ENCODE results near the gene PHYHIPL.

Gene PHYHIPL

DNA sequence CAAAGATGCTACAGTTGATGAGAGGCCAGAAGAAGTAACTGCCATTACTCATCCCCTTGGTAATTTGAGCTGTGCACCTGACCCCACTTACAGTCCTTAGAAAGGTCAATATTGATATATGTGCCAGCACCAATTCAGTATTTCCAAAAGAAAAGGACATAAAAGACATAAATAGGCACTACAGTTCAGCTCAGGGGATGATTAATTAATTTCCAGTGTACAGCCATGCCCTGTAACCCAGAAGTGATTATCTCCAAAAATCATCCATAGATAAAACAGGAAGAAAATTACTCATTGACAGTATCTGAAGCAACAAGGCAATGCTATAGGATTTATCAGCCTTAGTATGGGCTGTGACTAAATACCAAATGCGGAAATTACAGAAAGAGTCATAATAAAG lies 82.4 kb downstream of the PHYHIPL start:
- DNase-seq: no peak

DNA sequence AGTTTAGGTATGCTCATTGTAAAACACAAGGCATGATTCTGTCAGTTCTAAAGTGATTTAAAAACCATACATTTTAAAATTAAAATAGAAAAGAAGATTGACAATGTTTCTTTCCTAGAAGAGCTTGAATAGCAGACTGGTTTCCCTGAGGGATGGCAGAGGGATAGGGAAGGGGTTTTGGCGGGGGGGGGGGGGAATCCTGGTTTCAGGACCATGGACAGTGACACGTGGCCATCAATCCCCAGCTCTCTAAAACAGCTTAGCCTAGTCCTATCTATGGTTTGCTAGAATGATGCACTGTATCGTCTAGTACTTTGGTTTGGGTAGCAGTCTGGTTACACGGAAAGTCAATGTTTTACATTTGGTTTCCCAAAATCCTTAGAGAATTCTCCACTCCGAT lies 88.7 kb downstream of the PHYHIPL start:
- DNase-seq: no peak

DNA sequence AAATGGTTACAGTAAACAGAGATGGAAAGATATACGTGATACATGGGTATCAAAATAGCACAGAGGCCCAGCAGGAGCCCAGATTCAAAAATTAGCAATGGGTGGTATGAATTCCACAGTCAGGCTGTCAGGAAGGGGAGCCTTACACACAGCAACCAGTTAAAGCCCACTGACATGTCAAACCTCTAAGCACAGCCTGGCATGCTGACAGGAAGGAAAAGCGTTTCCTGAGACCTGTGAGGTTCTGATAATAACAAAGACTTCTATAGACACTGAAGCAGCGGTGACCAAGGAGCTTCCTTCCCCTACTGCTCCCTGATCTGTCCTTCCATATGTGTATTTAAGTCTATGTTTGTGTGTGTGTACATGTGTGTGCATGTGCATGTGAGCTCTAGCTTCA lies 89.9 kb downstream of the PHYHIPL start:
- no peak for DNase-seq

DNA sequence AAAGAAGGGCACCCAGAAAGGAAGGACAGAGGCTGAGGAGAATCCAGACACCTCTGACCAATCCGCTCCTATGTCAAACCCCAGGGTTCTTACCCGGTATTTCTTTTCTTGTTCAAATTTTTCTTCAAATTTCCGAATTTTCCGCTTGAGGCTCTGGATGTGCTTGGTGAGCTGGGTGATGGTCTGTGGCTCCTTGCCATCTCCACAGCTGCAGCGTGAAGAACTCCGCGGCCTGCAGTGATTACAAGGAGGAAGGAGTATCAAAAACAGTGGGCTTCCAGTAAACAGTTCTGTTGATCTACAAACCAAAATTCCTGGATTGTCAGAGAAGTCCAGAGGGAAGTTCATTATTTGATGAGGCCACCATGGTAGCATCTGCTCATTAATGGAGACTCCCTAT lies 92.0 kb downstream of the PHYHIPL start:
- DNase-seq: no peak

DNA sequence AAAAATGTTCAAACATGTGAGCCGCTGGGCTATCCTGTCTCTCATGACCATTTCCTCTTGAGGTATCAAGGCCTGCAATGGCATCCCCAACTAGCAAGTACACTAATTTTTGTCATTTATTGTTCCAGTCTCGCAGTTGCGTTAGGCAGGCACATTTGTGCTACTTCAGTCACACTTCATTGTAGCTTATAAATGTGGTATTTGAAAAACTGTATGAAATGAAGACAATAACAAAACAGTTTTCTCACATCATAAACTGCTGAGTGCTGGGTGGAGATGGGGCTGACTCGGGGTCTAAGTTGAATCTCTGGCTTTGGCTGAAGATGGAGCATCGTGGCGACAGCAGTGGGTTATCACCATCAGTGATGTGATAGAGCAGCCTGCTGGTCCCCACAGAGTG lies 93.2 kb downstream of the PHYHIPL start:
- no peak for DNase-seq

DNA sequence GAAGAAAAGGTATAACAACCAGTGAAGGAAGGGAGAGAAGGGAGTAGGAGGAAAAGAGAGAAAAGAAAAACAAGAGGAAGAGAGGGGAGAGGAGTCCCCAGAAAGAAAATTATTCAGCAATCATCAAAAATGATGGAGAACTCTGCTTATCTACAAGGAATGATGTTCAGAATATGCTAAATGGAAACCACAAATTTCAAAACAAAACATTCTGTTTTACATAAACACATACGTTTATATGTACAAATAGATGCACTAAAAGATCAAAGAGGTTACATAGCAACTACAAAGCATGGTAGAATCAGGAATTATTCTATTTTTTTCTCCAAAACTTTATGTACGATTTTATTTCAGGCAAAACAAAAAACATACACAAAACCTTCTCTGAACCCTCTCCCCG lies 94.0 kb downstream of the PHYHIPL start:
- DNase-seq: no peak

DNA sequence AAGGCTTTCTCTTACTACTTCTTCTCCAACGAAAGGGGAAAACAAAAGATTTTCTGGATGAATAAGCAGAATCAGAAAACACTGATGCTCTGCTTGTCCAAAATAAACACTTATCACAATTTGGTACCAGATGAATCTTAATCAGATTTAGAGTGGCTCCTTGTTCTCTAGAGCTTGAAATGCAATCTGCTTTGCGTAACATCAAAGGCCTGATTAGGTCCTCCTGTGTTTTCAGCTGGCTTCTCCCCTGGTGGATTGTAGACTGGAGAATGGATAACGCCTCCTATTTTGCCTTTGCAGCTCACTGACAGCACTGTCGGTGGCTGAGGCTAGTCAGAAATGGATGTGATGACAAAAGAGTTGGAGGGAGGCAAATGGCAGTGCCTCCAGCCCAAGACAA lies 94.7 kb downstream of the PHYHIPL start:
- no peak for DNase-seq

DNA sequence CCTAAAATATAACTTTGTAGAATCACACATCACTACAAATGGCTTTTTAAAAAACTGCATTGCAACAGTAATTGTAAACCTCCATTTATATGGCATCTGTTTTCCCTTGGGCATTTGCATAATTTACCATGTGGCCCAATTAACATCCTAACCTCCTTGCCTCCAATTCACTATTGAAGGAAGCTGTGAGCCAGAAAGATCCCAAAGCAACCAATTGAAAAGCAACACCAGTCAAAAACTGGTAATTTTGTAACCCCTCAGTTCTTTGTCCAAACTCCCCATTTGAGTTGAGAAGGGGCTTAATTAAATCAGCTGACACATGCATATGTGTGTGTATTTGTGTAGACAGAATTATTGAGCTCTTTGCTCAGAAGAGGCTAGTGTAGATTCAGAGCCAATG lies 95.6 kb downstream of the PHYHIPL start:
- no peak for DNase-seq

DNA sequence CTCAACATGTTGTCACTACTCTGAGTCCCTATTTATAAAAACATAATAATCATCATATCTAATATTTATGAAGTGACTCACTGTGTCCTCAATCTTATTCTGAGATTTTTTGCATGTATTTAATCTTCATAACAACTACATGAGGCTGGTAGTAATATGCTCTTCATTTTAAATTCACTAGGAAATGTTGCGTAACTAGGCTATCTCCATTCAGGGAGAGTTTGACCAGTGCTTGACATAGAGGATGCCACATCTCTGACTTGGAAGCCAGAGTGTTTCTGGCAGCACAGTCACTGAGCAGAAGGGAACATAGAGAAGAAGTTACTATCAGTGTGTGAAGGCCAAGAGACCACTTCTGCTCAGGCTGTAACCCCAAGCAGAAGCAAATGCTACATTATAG lies 97.0 kb downstream of the PHYHIPL start:
- DNase-seq: no peak

DNA sequence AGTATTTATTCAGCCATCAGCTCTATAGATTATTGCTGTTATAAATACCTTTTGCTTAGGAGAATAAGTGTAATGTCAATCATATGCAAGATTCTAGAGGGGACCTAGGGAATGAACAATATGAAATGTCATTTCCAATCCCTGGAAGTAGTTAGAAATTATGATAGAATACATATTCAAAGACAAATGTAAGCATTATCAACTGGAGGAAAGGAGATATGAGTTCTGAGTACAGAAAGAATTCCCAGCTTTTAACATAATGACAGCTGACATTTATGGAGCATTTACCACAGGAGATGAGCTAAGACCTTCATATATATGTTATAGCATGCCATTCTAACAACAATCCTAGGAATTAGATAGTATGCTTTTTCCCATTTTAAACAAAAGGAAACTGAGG lies 99.7 kb downstream of the PHYHIPL start:
- DNase-seq: no peak

DNA sequence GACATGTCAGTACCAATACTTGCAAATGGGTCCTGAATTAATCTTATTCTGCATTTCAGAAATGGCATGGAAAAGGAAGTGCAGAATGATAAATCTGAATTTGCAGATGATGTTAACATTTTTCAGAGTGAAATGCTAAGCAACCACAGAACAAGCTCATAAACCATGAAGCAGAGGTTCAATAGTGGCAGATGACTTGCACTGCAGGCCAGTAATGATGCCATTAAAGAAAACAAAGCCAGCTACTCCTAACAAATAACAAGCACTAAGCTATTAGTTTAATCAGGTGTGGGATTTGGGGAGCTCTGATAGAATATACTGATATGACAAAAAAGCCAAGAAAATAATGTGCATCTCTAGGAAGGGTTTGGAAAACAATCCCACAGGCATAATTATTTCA lies 100.5 kb downstream of the PHYHIPL start:
- DNase-seq: no peak

DNA sequence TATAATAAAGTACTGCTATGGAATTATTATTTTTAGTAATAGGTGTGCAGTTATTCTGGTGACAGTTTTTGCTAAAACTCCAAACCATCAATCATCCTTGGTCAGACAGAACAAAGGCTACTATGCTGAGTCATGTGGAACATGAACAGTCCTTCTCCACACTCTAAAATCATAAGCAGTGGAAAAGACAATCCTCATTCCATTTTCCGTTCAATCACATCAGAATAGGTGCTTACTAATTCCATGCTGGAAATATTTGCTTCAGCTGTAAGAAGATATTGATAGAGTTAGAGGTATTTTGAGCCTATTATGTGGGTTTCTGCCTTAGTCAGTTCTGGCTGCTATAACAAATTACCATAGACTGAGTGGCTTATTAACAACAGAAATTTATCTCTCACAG lies 103.0 kb downstream of the PHYHIPL start:
- DNase-seq: no peak

DNA sequence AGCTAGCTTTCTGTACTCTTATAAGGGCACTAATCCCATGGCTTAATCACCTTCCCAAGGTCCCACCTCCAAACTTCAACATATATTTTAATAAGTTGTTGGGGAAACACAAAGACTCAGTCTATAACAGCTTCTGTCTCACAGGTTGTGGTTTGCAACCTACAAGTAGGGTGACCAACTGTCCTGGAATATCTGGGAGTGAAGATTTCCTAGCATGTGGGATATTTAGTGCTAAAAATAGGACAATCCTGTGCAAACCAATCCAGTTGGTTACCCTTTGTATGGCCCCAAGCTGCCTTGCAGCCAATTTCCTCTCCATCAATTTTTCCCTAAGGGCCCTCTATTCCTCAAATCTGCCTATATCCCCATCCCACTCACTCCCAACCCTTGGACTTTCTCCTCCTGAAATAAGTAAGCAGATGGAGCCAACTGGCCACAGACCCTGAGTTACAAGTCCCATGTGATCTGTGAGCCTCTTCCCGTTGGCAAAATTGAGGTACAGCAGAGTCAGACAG lies 103.6 kb downstream of the PHYHIPL start:
- no peak for DNase-seq

DNA sequence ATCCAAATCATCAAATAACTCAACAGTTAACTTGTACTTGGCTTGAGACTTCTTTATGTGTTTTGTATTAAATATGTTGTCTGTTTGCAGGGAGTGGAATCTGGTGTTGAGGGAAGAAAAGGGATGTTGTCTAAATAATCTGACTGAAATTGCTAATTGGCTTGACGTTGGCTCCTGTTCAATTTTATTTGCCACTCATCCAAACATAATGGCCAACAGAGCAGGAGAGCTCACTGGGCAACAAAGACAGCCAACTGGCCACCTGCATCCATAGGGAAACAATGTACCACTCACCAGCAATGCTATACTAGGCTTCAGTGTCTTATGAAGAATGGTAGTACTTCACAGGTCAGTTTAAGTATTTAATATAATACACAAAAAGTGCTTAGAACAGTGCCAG lies 105.4 kb downstream of the PHYHIPL start:
- DNase-seq: no peak

DNA sequence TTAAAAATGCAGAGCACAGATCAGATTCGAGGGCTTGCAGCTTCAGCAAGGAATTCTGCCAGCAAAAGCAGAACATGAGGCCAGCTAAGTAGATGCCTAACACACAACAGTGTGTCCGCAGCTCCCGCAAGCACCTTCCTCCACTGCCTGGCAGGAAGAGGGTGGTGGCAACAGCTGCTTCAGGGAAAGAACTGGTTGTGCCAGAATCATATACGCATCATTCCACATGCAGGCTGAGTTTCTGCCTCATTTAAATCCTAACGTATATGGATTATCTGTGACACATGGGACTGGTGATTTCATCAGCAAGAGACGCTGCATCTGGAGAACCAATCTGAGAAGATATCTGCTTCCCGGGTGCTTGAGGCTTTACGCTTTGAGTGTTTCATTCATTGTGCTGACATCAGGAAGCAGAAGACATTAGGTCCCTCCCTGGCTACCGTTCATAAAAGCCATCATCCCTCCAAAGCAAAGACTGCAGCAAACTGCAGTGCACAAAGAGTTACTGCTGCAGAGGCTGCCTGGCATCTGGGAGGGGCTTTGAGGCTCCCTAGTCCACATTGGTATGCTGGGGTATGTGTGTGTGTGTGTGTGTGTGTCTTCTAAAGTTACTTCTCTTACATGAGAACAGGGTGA lies 107.1 kb downstream of the PHYHIPL start:
- no peak for DNase-seq

DNA sequence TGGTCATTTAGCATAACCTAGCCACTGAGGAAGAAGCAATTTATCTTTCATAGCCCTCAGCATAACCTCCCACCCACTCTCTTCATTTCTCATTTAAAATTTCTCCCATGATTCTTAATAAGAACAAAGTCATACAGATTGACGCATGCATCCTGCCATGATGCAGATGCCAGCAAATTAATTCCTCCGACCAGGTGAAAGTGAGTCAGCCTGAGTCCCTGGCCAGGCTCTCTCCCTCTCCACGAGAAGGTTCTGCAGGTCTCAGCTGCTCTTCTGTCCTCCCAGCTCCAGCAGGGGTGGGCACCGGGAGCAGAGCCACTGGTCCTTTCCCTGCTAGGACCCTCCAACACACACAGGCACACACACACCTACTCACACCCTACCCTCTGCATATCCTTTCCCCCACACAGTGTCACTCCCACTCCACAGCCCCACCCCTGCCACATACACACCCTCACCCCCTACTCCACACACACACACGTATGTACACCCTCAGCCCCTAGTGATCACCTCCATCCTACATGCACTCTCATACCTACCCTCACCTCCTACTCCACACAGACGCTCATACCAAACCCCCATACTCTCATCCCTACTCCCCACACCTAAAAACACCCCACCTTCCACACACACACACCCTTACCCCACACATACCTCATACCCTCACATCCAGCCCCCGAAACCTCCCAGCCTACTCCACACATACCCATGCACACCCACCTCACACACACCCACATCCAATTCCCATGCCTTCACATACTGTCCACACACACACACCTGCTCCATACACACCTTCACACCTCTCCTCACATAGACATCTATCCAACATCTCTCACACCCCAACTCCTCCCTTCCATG lies 107.9 kb downstream of the PHYHIPL start:
- no peak for DNase-seq

DNA sequence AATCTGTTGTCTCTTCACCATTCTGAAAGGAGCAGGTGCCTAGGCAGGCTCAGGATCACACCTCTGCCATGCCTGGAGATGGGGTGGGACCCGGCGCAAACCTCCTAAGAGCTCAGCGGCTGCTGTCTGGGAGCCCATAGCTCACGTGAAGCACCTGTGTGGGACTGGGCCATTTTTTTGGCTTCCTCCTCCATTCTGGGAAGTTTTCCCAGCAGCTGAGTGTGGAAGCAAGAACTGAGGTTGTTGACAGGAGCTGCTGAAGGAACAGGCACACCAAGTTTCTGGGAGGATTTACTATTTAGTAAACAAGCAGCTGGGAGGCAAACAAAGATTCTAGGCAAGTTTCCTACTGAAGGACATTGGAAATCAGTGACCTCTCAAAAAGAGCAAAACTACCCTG lies 108.6 kb downstream of the PHYHIPL start:
- DNase-seq: no peak

DNA sequence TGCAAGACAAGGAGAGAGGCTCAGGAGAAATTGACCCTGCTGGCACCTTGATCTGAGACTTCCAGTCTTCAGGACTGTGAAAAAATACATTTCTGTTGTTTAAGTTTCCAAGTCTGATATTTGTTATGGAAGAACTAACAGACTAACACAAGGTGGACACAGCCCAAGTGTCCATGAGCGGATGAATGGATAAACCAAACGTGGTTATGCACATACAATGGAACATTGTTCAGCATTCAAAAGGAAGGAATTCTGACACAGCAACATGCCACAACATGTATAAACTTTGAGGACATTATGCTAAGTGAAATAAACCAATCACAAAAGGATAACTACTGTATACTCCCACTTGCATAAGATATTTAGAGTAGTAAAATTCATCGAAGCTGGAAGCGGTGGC lies 109.4 kb downstream of the PHYHIPL start:
- DNase-seq: no peak

DNA sequence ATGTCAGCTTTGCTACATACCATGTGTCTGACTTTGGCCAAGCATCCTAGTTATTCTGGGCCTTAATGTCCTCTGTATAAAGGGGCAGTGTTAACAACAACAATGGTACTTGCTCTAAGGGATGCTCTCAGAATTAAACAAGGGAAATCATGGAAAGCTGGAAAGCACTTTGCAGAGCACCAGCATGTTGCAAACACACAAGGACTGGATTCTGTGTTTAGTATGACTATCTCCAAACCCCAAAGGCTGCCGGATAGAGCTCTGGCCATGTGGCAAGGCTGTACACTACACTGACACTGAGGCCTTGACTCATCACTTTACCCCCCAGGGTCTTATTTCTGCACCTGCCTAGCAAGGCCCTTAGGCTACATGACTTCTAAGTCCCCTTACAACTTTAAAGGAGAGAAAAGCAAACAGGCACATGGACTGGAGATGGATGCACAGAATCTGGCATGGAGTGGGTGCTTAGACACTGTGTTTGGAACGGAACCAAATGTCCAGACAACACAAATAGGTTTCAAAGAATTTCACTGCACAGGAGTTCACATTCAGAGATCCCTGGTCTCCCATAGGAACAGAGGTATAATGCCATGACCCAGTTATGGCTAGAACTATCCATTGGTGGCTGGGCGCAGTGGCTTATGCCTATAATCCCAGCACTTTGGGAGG lies 111.3 kb downstream of the PHYHIPL start:
- DNase-seq: no peak

DNA sequence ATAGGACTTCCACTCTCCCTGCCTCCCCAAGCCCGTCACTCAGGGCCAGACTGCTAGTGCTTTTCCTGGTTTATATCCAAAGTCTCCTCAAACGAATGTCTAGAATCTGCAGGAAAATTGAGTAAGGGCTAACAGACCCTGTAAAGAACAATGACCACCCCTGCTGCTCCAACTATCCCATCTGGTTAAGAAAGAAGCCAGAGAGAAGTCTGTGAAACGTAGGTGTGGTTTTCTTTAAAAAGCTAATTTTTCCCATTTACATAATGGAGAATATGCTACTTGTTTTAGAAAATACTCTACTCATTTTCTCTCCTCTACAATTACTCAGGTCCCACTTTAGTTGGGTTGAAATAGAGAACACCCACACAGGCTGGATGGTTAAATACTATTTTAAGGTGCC lies 113.4 kb downstream of the PHYHIPL start:
- DNase-seq: no peak

DNA sequence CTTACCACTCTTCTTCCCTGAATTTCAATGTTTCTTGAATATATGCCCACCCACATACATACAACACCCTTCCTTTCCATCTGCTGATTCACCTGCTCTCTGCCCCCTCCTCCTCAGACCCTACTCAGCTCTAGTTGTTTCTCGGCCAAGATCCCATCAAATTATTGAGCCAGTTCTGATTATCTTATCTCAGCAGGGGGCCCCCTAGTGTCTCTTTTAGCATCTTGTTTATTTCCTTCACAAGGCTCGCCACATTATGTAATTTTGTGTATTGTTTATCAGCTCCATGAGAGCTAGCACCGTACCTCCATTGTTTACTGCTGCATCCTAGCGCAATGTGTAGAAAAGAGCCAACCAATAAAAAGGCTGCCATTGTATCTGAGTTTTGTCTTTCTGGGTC lies 114.0 kb downstream of the PHYHIPL start:
- DNase-seq: no peak
